ENCODE measurements around the gene ABCA8. TPM values are rescaled to one million over a fixed set of nuclear protein-coding genes. Genes with fewer than 3 reads are reported as not detected.
"Not testable (repeated sequence)": the region's sequence is repeated elsewhere in the genome, so short reads cannot be mapped to it uniquely, and the experiment has no call there.

ABCA8 gene
- total and polyA plus RNA-seq, 8 donors, result 22.7 to 145 (median 99.9) TPM

GRCh38 chr17:68830313-68830712, 124.9 kb downstream of the ABCA8 start:
- intact Hi-C loops (cut with DNase I), result no loop called here
- no peak for TF ChIP-seq CTCF (IDR thresholded peaks at IDR 0.05)
- Histone ChIP-seq H3K4me3 (no peak overlapping the region), H3K9me3 (no peaks in the 10 kb centered on the region), H3K27ac (no peak overlapping the region), H3K27me3 (no peaks in the 10 kb centered on the region), H3K4me1 (no peaks in the 10 kb centered on the region), H3K36me3 (no peaks in the 10 kb centered on the region)
- ATAC-seq, result no peak
- no peak for DNase-seq

DNA sequence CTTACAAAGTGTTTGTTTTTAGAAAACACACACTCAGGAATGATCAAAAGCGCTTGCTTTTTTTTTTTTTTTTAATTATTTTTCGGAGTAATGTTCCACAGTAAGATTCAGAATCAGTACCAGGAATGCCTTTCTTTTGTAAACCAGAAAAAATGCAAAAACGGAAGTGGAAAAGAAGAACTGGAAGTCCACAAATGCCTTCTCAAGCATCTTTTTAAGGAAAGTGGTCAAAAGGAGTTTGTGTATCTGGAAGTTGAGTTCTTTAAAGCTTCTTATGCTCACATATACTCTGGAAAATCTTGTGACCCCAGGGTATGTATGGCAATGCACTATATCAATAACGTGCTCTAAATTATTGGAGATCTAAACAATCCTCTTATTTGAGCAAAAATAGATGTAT, 126.0 kb downstream of the ABCA8 start:
- TF ChIP-seq CTCF (IDR thresholded peaks at IDR 0.05), result no peak
- DNase-seq, result no peak
- intact Hi-C loops (cut with DNase I), result no loop called here

GRCh38 chr17:68824707-68825106, 130.5 kb downstream of the ABCA8 start:
- Histone ChIP-seq H3K36me3 (no peaks in the 10 kb centered on the region), H3K9me3 (no peaks in the 10 kb centered on the region), H3K27ac (no peak overlapping the region), H3K27me3 (no peaks in the 10 kb centered on the region), H3K4me1 (no peaks in the 10 kb centered on the region), H3K4me3 (no peak overlapping the region)
- DNase-seq, result no peak
- no peak for TF ChIP-seq CTCF (IDR thresholded peaks at IDR 0.05)
- intact Hi-C loops (cut with DNase I), result no loop called here
- ATAC-seq, result no peak

More for the DNA sequence above, 126.0 kb downstream of the ABCA8 start:
- no peak for ATAC-seq
- no peak overlapping the region for H3K27ac ChIP-seq
- no peaks in the 10 kb centered on the region for H3K9me3 ChIP-seq
- H3K4me1 ChIP-seq, result no peaks in the 10 kb centered on the region
- H3K36me3 ChIP-seq, result no peaks in the 10 kb centered on the region
- H3K27me3 ChIP-seq, result no peaks in the 10 kb centered on the region
- no peak overlapping the region for H3K4me3 ChIP-seq

- H3K4me1 ChIP-seq; H3K9me3 ChIP-seq; H3K36me3 ChIP-seq; H3K4me3 ChIP-seq; ATAC-seq; H3K27me3 ChIP-seq; intact Hi-C loops (cut with DNase I); H3K27ac ChIP-seq; DNase-seq: not testable (repeated sequence)
Measured at GRCh38 chr17:68824185-68824584, 131.0 kb downstream of the ABCA8 start.

- Histone ChIP-seq H3K27ac (no peak overlapping the region), H3K4me1 (no peaks in the 10 kb centered on the region), H3K4me3 (no peak overlapping the region), H3K9me3 (no peaks in the 10 kb centered on the region), H3K36me3 (no peaks in the 10 kb centered on the region), H3K27me3 (no peaks in the 10 kb centered on the region)
- no peak for ATAC-seq
- TF ChIP-seq CTCF (IDR thresholded peaks at IDR 0.05), result no peak
- intact Hi-C loops (cut with DNase I), result no loop called here
- no peak for DNase-seq
Measured at GRCh38 chr17:68822719-68823289, 132.4 kb downstream of the ABCA8 start.
